T-helper 2 cell treated with Interferon-gamma antibody and Interleukin-4, amounts not matched to agents 100 ng/mL and 5 ng/mL, for 36 hours (primary cell): ENCODE results near the gene MIEF2. TPM values are rescaled to one million over a fixed set of nuclear protein-coding genes. Genes with fewer than 3 reads are reported as not detected.

Source experiments
- intact Hi-C: fragments of 100-400 bp; cut with micrococcal nuclease; formaldehyde crosslinking; loops from one replicate; pipeline ENCODE4 v1.15.1; 2023
- total RNA-seq: library from RNA; stranded (reverse); gene quantifications from 2 replicates; pipeline ENCODE4 v1.2.3, GENCODE V29; 2022

The MIEF2 gene
- total RNA-seq, 1 donor from 2014 or later: 6.2 TPM

GRCh38 chr17:18234853-18235380 is 25.5 kb upstream of the MIEF2 start:
- intact Hi-C loops: no loop called here

DNA sequence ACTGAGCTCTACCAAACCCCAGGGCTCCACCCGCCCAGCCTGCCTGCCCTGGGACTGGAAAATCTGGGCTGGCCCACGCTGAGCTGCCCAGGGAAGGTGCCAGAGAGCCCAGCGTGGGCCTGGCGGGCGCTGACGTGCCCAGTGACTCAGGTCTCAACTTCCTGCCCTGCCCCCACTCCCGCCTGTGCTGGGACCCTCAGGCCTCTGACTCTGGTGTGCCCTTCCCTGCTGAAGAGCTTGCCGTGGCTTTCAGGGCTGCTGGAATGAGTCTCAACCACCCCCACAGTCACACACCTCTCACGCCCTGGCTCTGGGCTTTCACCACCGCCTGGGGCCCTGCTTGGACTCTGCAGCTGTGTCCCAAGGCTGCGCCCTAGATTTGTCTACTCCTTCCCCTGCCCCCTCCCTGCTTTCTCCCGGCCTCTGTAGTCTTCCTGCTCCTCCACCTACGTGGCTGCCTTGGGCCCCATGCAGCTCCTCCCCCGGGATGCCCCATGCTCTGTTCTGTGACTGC is 24.7 kb upstream of the MIEF2 start:
- intact Hi-C loops: no loop called here

DNA sequence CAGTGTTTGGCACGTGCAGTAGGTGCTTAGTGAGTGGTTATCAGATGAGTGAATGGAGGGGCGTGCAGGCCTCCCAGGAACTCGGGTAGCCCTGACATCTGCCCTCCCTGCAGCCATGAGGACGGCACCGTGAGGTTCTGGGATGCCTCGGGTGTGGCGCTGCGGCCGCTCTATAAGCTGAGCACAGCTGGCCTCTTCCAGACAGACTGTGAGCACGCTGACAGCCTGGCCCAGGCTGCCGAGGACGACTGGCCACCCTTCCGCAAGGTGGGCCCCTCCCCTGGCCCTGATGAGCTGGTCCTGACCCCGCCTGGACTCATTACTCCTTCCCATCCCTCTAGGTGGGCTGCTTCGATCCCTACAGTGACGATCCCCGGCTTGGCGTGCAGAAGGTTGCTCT is 24.0 kb upstream of the MIEF2 start:
- intact Hi-C loops: no loop called here

DNA sequence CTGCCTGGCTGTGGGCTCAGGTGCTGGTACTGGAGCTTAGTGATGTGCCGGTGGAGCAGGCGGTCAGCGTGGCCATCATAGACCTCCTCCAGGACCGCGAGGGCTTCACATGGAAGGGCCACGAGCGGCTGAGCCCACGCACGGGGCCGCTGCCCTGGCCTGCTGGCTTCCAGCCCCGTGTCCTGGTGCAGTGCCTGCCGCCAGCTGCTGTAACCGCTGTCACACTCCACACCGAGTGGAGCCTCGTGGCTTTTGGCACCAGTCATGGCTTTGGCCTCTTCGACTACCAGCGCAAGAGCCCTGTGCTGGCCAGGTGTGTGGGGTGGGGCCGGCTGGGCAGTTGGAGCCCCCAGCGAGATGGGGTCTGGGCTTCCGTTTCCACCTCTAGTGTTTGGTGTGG is 23.0 kb upstream of the MIEF2 start:
- intact Hi-C loops: no loop called here

DNA sequence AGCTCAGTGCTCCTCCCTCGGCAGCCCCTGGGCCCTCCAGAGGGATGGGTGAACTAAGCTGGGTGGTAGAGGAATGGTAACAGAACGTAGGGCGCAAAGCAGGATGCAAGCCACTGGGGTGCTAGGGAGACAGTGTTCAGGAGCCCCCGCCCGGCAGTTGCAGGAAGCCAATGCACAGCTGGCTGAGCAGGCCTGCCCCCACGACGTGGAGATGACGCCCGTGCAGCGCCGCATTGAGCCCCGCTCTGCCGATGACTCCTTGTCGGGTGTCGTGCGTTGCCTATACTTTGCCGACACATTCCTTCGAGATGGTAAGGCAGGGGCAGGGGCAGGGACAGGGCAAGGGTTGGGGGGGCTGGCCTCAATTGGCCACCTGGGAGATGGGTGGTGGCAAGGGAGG is 22.2 kb upstream of the MIEF2 start:
- intact Hi-C loops: no loop called here

GRCh38 chr17:18240449-18240848 is 20.0 kb upstream of the MIEF2 start:
- intact Hi-C loops: no loop called here

- intact Hi-C loops: no loop called here
Measured at GRCh38 chr17:18241229-18241871, 19.1 kb upstream of the MIEF2 start.

DNA sequence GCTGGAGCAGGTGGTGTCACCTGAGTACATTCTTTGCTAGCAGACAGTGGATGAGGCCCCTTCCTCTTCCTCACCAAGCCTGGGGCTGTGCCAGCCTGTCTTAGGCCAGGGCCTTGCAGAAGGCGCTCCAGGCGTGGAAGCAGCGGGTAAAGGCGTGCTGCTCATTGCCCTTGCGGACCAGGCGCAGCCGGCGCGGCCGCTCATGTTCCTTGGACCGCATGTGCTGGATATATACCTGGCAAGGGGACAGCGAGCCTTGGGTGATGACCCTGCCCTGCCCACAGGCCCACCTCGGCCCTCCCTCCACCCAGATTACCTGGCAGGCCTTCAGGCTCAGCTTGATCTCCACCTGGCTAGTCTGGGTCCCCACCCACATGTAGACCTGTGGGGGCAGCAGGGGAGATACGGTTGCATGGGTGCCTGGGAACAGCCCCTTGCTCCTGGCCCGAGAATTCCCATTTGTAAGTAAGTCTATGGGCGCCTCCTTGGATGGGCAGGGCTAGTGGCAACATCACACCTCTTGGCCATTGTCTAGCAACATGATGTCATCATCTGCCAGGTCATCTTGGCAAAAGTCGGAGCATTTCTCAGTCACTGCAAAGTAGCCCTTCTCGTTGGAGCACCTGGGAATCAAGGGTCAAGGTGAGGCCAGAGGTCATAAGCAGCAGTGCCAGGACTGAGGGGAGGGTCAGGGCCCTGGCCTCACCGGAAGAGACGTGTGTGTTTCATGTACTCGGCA is 15.3 kb upstream of the MIEF2 start:
- intact Hi-C loops: no loop called here

DNA sequence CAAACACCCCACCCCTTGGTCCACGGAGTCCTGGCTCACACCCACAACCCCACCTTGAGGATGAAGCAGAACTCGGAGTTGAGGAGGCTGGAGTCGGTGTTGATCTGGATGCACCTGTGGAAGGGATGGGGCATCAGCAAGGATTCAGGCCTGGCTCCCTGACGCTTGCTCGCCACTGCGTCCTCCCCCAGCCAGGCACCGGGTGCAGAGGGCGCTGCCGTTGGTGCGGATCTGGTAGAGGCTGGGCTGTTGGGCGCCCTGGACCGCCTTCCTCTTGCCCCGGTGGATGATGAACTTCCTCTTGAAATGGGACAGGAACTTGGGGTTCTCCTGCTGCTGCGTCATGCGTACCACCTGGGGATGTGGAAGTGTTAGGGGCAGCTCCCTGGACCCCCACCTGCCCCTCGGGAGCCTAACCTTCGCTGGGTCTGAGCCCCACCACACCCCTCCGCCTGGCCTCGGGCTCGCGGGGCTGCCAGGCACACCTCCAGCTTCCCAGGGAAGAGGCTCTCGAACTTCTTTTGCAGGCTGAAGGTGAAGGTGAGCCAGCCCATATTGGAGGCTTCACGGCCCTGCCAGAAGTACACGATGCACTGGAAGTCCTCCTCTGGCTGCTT is 14.2 kb upstream of the MIEF2 start:
- intact Hi-C loops: no loop called here

DNA sequence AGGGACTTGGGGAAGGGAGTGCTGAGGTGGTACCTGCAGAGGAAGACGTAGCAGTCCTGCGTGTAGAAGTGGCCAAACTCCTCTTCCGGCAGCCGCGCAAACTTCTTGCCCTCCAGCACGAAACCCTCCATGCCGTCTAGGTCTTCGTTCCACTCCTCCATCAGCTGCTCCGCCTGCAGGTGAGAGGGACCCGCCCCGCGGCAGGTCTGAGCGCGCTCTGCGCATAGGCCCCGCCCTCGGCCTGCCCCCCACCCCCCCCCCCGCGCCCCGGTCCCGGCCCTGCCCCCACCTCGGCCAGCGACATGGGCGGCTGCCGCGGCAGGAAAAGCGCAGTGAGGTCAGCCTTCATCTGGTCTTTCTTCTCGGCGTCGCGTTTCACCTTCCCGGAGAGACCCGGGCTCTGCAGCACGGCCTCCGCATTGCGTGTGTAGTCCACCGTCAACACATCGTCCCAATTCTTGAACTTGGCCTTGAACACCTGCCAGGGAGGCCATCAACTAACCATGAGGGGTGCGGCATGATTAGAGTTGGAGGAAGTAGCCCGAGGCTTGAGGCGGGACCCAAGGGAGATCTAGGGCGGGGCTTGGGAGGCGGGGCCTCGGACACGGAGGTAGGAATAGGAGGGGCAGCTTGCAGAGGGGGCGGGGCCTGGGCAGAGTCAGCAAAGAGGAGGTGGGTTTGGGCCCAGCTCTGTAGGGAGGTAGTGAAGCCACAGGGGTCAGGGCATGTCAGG is 13.4 kb upstream of the MIEF2 start:
- intact Hi-C loops: no loop called here

GRCh38 chr17:18247613-18248001 is 12.9 kb upstream of the MIEF2 start:
- intact Hi-C loops: no loop called here

DNA sequence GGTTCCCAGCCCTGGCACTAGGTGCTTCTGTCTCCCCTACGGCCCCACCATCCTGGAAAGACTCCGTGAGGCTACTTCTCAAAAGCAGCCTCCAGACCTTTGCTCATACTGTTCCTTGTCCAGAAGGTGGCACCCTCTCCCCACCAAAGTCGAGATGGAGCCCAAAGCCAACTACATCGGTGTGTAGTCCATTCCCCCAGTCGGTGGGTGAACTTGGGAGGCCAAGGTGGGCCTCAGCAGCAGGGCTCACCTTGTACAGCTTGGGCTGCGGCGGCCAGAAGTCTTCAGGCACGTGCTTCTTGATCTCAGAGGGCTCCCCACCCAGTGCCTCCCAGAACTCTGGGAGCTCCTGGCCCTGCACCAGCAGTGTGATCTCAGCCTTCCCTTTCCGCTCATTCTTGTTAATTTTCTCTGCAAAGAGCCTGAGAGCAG is 12.1 kb upstream of the MIEF2 start:
- intact Hi-C loops: no loop called here

DNA sequence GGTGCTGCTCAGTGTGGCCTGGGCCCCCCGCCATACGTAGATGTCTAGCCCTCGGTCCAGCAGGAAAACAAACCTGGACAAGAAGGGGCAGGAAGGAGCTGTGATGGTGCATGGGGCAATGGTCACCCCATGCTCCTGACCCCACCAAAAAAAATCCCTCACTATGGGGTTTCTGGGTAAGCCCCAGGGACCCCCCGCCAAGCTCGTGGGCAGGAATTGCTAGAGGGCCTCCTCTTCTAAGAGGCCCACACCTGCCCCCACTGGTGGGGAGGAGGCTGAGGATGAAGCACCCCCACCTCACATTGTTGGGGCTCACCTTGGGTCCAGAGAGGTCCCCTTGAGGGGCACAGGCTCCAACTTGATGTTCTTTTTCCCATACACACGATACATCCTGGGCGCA is 11.7 kb upstream of the MIEF2 start:
- intact Hi-C loops: no loop called here

DNA sequence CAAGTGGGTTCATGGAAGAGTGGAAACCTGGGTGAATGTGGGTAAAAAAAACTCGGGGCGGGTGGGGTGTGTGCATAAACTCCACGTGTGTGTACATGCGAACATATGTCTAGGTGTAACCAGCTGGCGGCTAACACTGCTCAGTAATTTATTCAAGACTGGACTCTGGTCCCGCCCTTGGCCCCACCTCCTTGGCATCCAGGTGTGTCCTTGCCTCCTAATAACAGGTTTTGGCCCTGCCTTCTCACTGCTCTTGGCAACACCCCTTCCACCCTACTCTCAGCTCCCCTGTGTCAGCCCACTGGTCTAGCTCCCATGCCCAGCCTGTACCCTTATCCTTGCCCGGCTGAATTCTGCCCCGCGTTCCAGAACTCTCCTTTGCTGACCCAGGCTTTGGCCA is 10.2 kb upstream of the MIEF2 start:
- intact Hi-C loops: no loop called here

DNA sequence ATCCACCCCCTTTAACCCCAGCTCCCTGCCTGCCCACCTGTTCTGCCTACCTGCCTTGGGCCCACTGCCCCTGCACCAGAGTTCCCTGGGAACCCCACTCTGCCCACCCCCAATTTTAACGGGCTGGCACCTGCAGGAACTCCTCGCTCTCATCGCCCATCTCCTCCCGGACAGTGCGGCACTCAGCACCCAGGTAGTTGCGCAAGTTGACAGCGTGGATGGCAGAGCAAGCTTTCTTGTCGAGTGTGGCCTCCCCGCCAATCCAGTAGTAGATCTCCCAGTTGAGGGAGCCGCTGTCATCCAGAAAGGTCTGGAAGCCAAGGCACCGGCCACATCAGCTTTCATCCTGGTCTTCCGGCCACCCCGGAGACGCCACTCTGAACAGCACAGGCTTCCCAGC is 9.8 kb upstream of the MIEF2 start:
- intact Hi-C loops: no loop called here

- intact Hi-C loops: no loop called here
Measured at GRCh38 chr17:18251204-18251603, 9.3 kb upstream of the MIEF2 start.

- intact Hi-C loops: no loop called here
Measured at GRCh38 chr17:18252160-18252559, 8.3 kb upstream of the MIEF2 start.

GRCh38 chr17:18253187-18253884 is 7.1 kb upstream of the MIEF2 start:
- intact Hi-C loops: no loop called here

GRCh38 chr17:18253947-18254821 is 6.3 kb upstream of the MIEF2 start:
- intact Hi-C loops: no loop called here
